ENCODE data around the gene RNF182. TPM values are rescaled to one million over a fixed set of nuclear protein-coding genes. Genes with fewer than 3 reads are reported as not detected.
A peak's percentile ranks its signal among the peaks of the same experiment; 100 is the strongest.
"Not testable (repeated sequence)": the region's sequence is repeated elsewhere in the genome, so short reads cannot be mapped to it uniquely, and the experiment has no call there.

The RNF182 gene, protein sequence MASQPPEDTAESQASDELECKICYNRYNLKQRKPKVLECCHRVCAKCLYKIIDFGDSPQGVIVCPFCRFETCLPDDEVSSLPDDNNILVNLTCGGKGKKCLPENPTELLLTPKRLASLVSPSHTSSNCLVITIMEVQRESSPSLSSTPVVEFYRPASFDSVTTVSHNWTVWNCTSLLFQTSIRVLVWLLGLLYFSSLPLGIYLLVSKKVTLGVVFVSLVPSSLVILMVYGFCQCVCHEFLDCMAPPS
- under 0.01 and 0.22 TPM in 2 replicates for total RNA-seq

DNA sequence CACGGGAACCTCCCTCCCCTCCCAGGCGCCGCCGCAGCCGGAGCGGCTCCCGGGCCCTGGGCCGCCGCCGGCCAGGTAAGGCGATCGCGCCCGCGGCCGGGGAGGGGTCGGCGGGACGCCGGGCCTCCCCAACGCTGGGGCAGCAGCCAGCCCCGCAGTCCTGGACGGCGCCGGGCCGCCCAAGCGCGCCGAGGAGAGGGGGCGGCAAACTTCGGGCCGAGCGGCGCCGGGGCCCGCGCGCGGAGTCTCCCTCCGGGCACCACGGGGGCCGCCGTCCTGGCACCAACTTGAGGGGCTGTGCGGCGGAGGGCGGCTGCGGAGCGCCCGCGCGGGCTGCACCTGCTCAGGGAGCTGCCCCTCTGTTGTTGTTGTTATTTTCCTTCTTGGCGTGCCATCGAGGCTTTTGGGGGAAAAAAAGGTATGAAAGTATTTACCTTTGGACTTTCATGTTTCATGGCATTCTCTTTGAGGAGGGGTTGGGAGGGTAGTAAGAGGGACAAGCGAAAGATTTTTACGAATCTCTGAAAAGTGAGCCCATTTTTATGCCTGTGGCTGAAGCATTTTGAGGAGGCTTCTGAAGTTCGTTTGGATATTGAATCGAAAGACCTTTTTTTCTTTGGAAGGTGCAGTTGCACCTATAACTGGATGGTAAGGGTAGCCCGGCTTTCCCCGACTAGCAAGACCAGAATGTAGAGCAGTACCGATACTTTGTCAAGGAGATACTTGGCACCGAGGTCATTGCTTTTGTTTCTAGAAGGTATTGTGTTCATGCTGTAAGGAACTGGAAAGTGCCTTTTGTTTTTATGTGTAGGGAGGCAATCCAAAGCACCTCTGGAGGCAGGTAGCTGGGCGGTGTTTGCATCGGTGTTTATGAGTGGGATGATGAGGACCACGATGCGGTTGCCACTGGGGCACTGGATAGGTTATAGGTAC lies at the start of gene RNF182:
TSS of gene RNF182 (plus strand) at position 4 of the 933 bp plus-strand sequence. CDS start 52,168 bp downstream, outside the sequence.
- peak in 1 of 2 donors; percentile 2 for DNase-seq (ENCODE audit: low read depth in 2 of 2)

DNA sequence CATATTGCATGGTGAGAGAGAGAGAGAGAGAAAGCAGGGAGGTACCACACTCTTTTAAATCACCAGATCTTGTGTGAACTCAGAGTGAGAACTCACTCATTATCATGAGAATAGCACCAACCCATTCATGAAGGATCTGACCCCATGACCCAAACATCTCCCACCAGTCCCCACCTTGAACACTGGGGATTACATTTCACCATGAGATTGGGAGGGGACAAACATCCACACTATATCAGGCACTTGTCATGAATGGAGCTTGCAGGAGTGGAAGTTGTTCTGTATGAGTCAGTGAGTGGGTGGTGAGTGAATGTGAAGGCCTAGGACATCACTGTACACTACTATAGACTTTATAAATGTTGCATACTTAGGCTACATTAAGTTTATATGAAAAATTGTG lies 47.7 kb upstream of the RNF182 start:
- DNase-seq (ENCODE audit: low read depth in 2 of 2): no peak

DNA sequence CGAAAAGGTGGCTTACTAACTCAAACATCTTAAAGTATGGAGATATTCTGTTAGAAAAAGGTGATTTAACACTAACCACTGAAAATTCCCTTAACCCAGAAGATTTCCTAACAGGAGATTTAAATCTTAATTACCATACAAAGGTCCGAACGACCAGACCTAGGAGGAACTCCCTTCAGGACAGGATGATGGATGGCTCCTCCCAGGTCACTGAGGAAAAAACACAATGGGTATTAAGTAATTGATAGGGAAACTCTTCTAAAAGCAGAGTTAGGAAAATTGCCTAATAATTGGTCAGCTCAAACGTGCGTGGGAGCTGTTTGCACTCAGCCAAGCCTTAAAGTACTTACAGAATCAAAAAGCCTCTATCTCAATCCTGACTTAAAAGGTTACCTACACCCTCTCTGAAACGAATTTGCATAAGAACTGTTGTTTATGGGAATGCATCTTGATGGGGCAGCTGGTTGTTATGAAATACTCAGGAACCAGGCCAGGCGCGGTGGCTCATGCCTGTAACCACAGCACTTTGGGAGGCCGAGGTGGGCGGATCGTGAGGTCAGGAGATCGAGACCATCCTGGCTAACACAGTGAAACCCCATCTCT lies 44.6 kb upstream of the RNF182 start:
- DNase-seq (ENCODE audit: low read depth in 2 of 2): not testable (repeated sequence)

DNA sequence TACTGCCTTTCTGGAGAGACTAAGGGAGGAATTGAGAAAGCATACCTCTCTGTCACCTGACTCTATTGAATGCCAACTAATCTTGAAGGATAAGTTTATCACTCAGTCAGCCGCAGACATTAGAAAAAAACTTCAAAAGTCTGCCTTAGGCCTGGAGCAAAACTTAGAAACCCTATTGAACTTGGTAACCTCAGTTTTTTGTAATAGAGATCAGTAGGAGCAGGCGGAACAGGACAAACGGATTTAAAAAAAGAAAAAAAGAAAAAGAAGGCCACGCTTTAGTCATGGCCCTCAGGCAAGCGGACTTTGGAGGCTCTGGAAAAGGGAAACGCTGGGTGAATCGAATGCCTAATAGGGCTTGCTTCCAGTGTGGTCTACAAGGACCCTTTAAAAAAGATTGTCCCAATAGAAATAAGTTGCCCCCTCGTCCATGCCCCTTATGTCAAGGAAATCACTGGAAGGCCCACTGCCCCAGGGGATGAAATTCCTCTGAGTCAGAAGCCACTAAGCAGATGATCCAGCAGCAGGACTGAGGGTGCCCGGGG lies 43.1 kb upstream of the RNF182 start:
- no peak for DNase-seq (ENCODE audit: low read depth in 2 of 2)

DNA sequence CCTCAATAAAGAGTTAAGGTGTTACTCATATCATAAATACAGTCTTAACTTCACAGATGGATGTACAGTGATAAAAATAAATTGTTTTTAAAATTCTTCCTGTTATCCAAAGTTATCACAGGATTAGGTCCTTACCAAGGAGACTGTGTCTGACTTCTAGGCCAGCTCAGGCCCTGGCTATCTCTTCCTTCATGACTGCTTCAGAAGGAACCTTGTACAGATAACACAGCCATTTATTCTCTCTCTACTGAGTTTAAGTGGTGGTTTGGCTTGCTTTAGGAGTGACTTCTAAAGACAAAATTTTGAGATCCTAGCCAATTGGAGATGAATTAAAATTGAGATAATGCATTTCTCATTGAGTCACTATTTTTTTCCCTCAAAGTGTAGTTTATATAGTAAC lies 40.8 kb upstream of the RNF182 start:
- DNase-seq (ENCODE audit: low read depth in 2 of 2): no peak

DNA sequence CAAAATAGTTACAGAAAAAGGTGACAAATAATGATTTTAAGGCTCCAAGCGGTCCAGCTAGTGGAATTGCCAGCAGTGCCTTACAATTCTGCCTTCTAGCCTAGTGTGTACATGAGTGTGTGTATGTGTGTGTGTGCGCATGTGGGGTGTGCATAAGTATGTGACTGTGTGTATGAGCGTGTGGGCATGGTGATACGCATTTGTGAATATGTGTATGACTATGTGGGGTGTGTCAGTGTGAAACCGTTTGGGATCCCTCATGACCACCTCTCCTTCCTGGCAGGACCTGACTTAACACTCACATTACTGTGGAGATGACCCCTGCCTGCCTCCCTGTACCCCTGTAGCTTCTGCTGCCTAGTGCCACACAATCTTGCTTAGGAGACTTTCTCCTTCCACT lies 40.4 kb upstream of the RNF182 start:
- DNase-seq (ENCODE audit: low read depth in 2 of 2): no peak

DNA sequence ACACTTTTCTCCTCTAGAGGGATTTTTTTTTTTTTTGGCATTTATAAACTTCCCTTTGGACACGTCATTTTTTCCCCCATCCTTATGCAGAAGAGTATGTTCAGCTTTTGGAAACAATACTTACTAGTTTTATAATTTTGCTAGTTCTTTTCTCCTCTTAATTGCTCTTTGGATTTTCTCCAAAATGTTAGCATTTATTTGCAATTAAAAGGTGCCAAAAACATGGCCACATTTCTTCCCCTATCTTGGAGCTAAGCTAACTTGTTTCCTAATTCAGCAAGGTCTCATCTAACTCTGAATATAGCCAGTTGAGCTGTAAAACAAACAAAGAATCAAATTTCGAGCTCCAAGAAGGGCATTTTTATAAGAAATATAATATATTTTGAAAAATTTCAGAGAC lies 39.2 kb upstream of the RNF182 start:
- no peak for DNase-seq (ENCODE audit: low read depth in 2 of 2)

DNA sequence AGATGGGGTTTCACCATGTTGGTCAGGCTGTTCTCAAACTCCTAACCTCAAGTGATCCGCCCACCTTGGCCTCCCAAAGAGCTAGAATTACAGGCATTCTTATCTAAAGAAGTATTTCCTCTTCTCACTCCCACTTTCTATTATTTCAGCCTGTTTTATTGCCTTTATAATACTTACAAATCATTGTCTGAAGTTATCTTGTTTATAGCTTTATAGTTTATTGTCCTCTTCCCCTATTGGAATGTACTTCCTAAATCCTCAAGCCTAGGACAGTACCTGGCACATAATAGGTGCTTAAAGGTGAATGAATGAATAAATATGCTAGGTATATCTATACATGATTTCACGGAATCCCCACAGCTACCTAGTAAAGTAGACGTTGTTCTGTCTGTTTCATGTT lies 37.8 kb upstream of the RNF182 start:
- no peak for DNase-seq (ENCODE audit: low read depth in 2 of 2)

DNA sequence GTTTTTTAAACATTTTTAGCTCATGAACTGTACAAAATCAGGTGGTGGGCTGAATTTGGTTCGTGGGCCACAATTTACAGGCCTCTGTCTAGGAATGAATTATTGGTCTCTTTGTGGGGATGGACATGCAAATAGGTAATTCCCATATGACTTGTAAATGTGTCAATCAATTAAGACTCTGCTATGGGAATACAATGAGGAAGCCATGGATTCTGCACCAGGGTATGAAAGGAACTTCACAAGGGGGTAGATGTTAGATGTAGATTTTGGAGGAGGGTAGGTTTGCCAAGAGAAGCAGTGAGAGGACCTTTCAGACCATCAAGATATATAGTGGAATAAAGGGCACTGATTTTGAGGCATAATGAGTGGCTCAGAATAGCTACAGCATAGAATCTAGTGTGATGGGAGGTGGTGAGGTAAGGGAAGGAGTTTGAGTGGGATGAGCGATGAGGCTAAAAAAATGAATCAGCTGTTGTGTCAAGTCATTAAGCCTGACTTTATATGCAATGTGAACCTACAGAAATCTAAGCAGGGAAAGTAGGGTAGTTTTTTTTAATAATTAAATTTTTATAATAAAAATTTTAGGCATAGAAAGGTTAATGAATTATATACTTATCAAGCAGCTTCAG lies 32.6 kb upstream of the RNF182 start:
- no peak for DNase-seq (ENCODE audit: low read depth in 2 of 2)

DNA sequence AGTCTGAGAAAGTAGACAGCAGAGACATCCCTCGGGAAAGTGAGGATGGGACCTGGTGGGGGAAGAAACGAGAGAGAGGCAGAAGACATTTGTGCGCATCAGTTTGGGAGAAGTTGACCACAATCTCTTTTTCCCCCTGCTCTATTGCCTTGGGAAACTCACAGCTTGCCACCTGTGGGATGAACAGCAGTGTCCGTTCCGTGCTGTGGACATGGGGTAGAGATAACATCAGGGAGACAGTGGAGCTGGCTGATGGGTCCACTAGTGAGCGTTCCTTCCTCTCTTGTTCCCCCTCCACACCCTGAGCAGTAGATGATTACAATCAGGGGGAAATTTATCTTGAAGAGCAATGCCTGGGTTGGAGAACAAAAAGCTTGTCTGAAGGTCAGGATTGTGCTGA lies 21.8 kb upstream of the RNF182 start:
- DNase-seq (ENCODE audit: low read depth in 2 of 2): no peak

DNA sequence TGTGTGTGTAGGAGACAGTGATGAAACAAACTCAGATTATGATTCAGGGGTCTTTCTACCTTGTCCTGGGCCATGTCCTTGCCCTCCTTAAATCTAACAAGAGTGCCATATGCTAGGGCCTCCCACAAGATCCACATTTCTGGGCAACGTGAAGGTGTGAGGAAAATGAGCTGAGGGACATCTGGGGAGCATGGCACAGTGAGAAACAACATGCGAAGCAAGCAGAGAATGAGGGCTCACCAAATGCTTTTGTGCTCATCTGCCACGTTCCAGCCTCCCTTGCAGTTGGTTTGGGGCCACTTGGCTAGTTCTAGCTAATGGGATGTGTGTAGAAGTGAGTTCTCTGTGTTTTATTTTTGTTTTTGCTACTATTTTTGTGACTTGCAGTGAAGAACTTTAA lies 21.4 kb upstream of the RNF182 start:
- no peak for DNase-seq (ENCODE audit: low read depth in 2 of 2)

DNA sequence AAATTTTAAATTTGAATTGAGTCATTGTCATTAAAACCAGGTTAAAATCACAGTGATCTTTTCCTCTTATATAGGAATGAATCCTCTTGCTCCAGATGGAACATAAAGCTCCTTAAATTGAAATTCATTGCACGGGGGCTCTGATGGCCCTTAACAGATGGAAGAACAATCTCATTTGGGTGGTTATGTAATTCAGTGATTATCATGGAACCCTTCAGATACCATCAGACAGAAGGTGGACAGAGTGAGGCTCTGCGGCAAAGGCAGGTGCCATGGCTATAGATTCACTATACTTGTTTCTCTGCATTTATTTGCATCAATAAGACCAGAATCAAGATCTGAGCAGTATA lies 17.8 kb upstream of the RNF182 start:
- no peak for DNase-seq (ENCODE audit: low read depth in 2 of 2)

DNA sequence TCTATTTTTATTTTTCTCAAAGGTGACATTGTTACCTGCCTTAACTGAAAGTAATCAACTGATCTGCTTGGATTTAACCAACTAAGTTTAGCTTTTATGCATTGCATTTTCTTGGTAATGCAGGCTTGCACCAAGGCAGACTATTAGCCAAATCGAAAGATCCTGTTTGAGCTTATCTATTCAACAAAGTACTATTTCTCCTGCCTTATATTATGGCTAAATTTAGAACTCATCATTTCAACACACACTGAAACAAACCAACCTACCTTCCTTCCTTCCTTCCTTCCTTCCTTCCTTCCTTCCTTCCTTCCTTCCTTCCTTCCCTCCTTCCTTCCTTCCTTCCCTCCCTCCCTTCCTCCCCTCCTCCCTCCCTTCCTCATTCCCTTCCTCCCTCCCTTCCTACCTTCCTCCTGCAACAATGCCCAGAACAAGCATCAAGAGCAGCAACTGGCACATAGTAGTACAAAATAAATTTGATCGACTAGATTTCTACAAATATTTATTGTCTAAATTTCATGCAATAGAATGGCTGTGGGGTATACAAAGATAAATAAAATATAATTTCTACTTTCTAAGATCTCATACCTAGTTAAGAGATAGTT lies 17.0 kb upstream of the RNF182 start:
- DNase-seq (ENCODE audit: low read depth in 2 of 2): no peak

DNA sequence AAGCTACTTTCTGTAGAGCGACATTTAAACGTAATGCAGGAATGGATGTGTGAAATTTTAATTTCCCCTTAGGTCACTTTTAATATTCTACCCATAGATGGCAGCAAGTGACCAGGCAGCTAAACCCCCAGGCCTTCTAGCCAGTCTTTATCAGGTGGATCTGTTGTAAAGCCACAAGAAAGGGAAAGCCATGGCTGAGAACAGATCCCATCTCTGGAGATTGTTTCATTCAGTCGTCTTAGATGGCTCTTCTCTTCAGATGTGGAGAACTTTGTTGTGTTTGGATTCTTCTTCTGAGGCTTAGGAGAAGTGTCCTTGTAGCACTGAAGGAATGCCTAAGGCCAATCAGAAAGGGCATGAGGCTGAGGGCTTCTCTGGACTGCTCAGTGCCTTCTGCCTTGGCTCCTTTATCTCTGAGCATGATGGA lies 15.8 kb upstream of the RNF182 start:
- DNase-seq (ENCODE audit: low read depth in 2 of 2): peak; percentile 77 to 79

DNA sequence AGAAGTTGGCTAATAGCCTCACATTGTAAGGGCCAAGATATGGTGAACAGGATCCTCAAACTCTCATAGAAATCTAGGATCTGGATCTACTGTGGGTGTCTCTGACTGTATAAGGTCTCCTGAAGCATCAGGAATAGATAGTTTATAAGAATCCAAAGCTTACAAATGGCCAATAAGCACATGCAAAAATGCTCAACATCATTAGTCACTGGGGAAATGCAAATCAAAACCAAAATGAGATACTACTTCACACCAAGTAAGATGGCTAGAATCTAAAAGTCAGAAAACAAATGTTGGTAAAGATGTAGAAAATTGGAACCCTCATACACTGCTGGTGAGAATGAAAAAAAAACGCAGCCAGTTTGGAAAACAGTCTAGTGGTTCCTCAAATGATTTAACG lies 14.3 kb upstream of the RNF182 start:
- no peak for DNase-seq (ENCODE audit: low read depth in 2 of 2)

DNA sequence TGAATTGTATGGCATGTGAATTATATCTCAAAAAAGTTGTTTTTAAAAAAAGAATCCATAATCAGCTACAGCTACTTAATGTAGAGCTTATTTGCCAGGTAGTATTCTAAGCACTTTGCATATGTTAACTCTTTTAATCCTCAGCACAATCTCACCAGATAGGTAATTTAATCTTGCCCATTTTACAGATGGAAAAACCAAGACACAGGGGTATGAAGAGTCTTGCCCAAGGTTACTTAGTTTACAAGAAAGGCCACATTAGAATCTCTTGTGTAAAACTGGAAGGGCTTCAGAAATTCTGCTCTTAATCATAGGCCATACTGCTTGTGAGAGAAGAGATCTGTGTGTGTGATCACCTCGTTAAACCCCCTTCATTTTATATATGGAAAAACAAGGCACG lies 13.4 kb upstream of the RNF182 start:
- no peak for DNase-seq (ENCODE audit: low read depth in 2 of 2)

DNA sequence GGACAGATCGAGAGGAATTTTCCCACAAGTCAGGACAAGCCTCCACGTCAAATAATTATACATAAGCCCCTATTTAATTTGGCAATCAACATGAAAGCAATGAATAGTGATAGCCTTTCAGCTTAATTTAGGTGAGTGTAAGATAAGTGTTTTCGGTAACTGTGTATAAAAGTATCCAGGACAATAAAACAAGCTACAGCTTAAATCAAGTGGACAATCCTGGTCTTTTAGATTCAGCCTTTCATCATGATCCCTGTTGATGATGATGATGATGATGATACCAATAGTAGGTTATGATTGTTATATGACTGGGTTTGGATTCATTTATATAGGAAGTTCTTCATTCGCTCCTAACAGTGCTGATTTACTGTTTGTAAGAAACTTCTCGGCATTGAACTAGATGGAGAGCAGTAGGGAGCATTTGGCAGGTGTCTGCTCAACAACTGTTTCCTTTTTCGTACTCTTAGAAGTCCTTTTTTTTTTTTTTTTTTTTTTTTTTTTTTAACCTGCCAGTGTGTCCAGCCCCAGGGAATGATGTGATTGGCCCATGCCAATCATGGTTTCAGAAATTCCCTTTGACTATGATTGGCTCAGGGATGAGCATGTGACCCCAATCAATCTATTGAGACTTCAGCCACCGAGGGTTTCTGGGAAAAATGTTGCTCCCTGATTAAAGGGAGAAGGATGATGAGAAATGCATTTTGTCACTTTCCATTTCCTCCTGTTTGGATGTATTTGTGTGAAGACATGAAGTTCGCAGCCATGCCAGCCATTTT lies 11.3 kb upstream of the RNF182 start:
- no peak for DNase-seq (ENCODE audit: low read depth in 2 of 2)

DNA sequence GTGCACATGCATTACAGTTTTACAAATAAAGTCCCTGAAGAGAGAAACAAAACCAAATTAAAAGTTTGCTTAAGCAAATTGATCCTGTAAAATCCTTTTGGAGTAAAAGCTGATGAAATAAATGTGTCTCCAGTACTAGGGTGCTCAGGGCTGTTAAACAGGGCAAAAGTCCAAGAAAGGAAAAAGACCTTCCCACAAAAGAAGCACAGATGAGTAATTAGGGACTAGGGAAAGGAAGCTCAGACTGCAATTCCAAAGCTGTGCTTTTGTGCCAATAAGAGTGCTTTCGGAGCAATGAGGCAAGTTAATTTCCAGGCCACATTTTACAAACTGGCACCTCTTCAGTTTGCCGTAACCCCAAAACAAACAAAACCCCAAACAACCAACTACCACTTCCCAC lies 10.4 kb upstream of the RNF182 start:
- DNase-seq (ENCODE audit: low read depth in 2 of 2): peak in 1 of 2 donors; percentile 19

DNA sequence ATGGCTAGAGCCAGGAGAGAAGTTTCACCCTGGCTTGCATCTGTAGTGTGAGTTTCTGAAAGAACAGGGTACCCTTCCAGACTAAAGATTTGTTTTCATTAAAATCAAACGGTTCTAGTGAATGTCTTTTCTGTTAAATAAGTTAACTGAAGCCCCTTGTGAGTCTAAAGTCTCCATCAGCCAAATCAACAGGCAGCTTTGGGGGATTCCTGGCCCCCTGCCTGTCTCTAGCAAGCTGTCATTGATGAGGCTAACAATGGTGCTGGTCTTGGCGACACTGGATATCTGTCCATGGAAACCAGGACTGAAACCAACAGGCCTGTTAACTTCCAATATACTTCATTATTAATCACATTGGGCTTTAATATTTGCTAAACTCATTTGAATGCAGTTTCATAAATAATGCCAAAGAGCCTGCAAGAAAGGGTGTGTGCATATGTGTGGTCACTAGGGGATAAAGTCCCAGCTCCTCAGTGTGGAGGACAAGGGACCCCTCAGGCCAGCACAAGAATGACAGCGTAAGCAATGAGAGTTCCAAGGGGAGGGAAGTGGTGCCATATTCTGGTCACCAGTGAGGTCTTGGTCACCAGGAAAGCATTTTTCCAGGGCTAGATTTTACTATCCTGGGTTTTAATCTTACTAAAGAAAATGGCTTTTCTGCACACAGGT lies 9.1 kb upstream of the RNF182 start:
- DNase-seq (ENCODE audit: low read depth in 2 of 2): no peak
